Transverse colon (tissue), 4 donors: ENCODE measurements around the gene SPTB. TPM values are rescaled to one million over a fixed set of nuclear protein-coding genes. Genes with fewer than 3 reads are reported as not detected.

Experiments used
- DNase-seq: peaks from one replicate; pipeline ENCODE4 v3.0.0-alpha.2; 2019
- H3K27ac ChIP-seq, 4 donors: fragments of 200-600 bp; sonication (generic); 2 replicates each; pipeline ENCODE4 v1.5.1; 2016 to 2018; ENCODE audit warnings: inconsistent platforms in 4 of 4
- H3K27me3 ChIP-seq: fragments of 200-600 bp; sonication (generic); 2 replicates; pipeline ENCODE4 v1.5.1; 2017; ENCODE audit warnings: inconsistent platforms
- H3K36me3 ChIP-seq, 4 donors: fragments of 200-600 bp; sonication (generic); 2 replicates each; pipeline ENCODE4 v1.5.1; 2017 to 2019; ENCODE audit warnings: inconsistent platforms in 4 of 4
- H3K4me1 ChIP-seq, 4 donors: fragments of 200-600 bp; sonication (generic); 2 replicates each; pipeline ENCODE4 v1.5.1; 2017 to 2020; ENCODE audit warnings: inconsistent platforms in 4 of 4
- H3K4me3 ChIP-seq, 4 donors: fragments of 200-600 bp; sonication (generic); 1 replicate in 1 of 4; 2 replicates in 3 of 4; pipeline versions ENCODE4 v1.5.1 to v1.6.1; 2017 to 2019; ENCODE audit warnings: inconsistent platforms in 4 of 4
- H3K9me3 ChIP-seq, 2 donors: fragments of 200-600 bp; sonication (generic); 2 replicates each; pipeline ENCODE4 v1.5.1; 2017 to 2019; ENCODE audit warnings: inconsistent platforms in 2 of 2
- EP300 ChIP-seq: sonication (generic); formaldehyde crosslinking; IDR thresholded peaks from one replicate; pipeline ENCODE4 v1.6.1; 2017; ENCODE audit warnings: antibody characterized with exemption, low read depth
- POLR2A ChIP-seq: fragments of 450-650 bp; IDR thresholded peaks from one replicate; pipeline ENCODE4 v1.6.1; 2016; ENCODE audit warnings: antibody characterized with exemption, mild to moderate bottlenecking, moderate library complexity
- POLR2AphosphoS5 ChIP-seq, 3 donors: sonication (generic); formaldehyde crosslinking; IDR thresholded peaks; one replicate each; pipeline ENCODE4 v1.6.1; 2016; ENCODE audit warnings: antibody characterized with exemption in 3 of 3
- WGBS, 2 donors: methylation state at CpG; one replicate each; pipeline ENCODE4 v1.1.5; 2018; ENCODE audit warnings: low coverage in 1 of 2; 5-methylcytosine and 5-hydroxymethylcytosine counted together
- in situ Hi-C, 4 donors: fragments of 200-750 bp; cut with MboI; loops; one replicate each; pipeline versions ENCODE4 v1.15.0 to v1.15.1; 2017; ENCODE audit warnings: low sequenced_read_pairs in 3 of 4, low pct_ligation_motif_present in 1 of 4, low pct_unique_long_range_greater_than_20kb in 1 of 4
- intact Hi-C: fragments of 100-400 bp; cut with DNase I; formaldehyde crosslinking; loops from one replicate; pipeline ENCODE4 v1.15.1; 2023; ENCODE audit warnings: low total_unique reads
- total RNA-seq, 4 donors: library from RNA; depleted of rRNA; stranded (reverse); fragments of >200 nt; gene quantifications; one replicate each; pipeline ENCODE4 v1.1.0, GENCODE V29; 2016
- TF ChIP-seq, protein P1 (sequence below), 5 experiments: fragments of 200-600 bp in 3 of 5; fragments of 450-650 bp in 2 of 5; sonication (generic) in 3 of 5; IDR thresholded peaks; 1 replicate in 2 of 5; 2 replicates in 3 of 5; pipeline ENCODE4 v1.5.1; 2016 to 2017; ENCODE audit warnings: antibody characterized with exemption in 5 of 5, inconsistent platforms in 3 of 5, mild to moderate bottlenecking in 2 of 5, moderate library complexity in 1 of 5

Gene SPTB
- total RNA-seq, 4 donors from 2014 or later = 0.20 to 0.96 (median 0.58) TPM

DNA sequence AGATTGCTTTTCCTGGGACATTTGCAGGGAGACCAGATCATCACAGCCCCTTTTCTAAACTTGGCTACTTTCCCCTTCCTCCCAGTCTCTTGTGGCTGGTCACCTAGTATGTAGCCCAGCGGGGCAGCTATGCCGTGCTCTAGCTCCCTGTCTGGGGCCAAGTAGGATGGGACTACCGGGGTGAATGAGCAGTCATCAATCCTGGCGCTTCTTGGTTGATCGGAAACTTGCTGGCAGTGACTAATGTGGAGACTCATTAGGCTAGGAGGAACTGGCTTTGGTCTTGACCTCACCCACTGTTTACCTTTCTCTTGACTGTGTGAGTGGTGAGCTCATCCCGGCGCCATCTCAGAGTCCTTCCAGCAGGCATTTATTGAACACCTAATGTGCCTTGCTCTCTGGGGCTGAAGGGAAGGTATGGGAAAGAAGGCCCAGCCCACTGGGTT is 159.6 kb downstream of the SPTB start:
- H3K4me1 ChIP-seq = peaks cover 80 to 99% (median 95%) of the 10 kb centered on the region in 4 donors
- H3K36me3 ChIP-seq = no peaks in the 10 kb centered on the region
- no peaks in the 10 kb centered on the region for H3K9me3 ChIP-seq
- in situ Hi-C loops (no loop called here), intact Hi-C loops (no loop called here)
- WGBS, 2 donors = 36% methylated on average over 7 of the region's 7 CpGs; no CpG with 5 or more reads in 1 of the 2 donors
- H3K27ac ChIP-seq = peak overlapping the region; percentile 86 to 91 (median 88)
- no peak for TF ChIP-seq EP300
- TF ChIP-seq POLR2A = peak; percentile 66
- TF ChIP-seq, protein P1, sequence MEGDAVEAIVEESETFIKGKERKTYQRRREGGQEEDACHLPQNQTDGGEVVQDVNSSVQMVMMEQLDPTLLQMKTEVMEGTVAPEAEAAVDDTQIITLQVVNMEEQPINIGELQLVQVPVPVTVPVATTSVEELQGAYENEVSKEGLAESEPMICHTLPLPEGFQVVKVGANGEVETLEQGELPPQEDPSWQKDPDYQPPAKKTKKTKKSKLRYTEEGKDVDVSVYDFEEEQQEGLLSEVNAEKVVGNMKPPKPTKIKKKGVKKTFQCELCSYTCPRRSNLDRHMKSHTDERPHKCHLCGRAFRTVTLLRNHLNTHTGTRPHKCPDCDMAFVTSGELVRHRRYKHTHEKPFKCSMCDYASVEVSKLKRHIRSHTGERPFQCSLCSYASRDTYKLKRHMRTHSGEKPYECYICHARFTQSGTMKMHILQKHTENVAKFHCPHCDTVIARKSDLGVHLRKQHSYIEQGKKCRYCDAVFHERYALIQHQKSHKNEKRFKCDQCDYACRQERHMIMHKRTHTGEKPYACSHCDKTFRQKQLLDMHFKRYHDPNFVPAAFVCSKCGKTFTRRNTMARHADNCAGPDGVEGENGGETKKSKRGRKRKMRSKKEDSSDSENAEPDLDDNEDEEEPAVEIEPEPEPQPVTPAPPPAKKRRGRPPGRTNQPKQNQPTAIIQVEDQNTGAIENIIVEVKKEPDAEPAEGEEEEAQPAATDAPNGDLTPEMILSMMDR (IDR thresholded peaks at IDR 0.05) = no peak
- TF ChIP-seq POLR2AphosphoS5 (IDR thresholded peaks at IDR 0.05) = peak in 2 of 3 donors; percentile 68 to 74
- peak; percentile 81 for DNase-seq
- no peaks in the 10 kb centered on the region for H3K27me3 ChIP-seq
- H3K4me3 ChIP-seq = peak overlapping the region in 1 of 4 donors; percentile 4

DNA sequence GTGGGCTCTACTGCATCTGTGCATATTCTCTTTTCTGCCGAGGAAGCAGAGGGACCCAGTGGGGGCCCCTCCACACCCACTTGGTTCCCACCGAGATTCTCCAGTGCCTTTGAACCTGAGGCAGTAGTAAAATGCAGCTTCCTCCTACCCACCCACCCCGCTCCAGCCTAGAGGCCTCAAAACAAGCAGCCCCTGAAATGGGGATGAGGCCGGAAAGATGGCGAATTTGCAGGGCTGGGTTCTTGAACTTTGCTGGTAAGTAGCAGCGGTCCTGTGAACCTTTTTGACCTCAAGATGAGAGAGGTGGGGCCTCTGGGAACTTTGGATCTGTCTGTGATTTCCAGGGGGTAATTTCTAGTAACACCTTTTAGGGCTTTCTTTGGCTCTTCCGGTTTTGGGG is 160.1 kb downstream of the SPTB start:
- H3K36me3 ChIP-seq = no peaks in the 10 kb centered on the region
- no peaks in the 10 kb centered on the region for H3K9me3 ChIP-seq
- no peaks in the 10 kb centered on the region for H3K27me3 ChIP-seq
- in situ Hi-C loops = no loop called here
- peak overlapping the region; percentile 86 to 91 (median 88) for H3K27ac ChIP-seq
- WGBS, 2 donors = 50% methylated on average over 7 of the region's 7 CpGs; no CpG with 5 or more reads in 1 of the 2 donors
- no peak overlapping the region for H3K4me3 ChIP-seq
- intact Hi-C loops = no loop called here
- TF ChIP-seq POLR2AphosphoS5 (IDR thresholded peaks at IDR 0.05) = no peak
- TF ChIP-seq, protein P1 (IDR thresholded peaks at IDR 0.05) = no peak
- no peak for TF ChIP-seq EP300
- no peak for TF ChIP-seq POLR2A
- DNase-seq = no peak
- peaks cover 75 to 98% (median 92%) of the 10 kb centered on the region in 4 donors for H3K4me1 ChIP-seq

DNA sequence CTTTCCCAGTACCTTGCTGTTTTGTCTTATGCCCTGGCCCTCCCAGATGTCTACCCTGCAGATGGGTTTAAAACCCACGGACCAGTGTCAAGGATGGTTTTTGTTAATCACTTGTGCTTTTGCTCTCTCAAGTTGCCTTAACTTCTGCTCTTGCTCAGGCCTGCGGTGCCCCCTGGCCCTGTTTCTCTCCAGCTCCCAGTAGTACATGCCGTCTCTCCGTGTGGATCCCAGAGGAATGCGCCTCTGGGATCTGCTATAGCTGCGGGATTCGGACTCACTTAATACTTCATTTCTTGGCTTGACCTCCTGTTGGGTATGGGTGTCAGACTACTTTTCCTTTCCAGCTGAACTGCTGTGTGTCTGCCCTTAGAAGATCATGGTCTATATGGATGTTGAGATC is 160.9 kb downstream of the SPTB start:
- Histone ChIP-seq H3K27me3 (no peaks in the 10 kb centered on the region), H3K9me3 (peaks cover 0 to under 1% of the 10 kb centered on the region in 2 donors), H3K27ac (peak overlapping the region; percentile 86 to 91 (median 88)), H3K36me3 (no peaks in the 10 kb centered on the region), H3K4me1 (peaks cover 67 to 95% (median 87%) of the 10 kb centered on the region in 4 donors), H3K4me3 (no peak overlapping the region)
- TF ChIP-seq POLR2AphosphoS5 (IDR thresholded peaks at IDR 0.05) = peak in 1 of 3 donors; percentile 20
- TF ChIP-seq, protein P1 (IDR thresholded peaks at IDR 0.05) = no peak
- no peak for TF ChIP-seq POLR2A
- peak; percentile 8 for TF ChIP-seq EP300
- no peak for DNase-seq
- intact Hi-C loops (no loop called here), in situ Hi-C loops (no loop called here)
- WGBS, 2 donors = 79 to 93% methylated on average over 3 to 7 of the region's 7 CpGs

GRCh38 chr14:64717870-64718269 is 161.8 kb downstream of the SPTB start:
- WGBS, 2 donors = 18% methylated on average over 6 of the region's 6 CpGs; no CpG with 5 or more reads in 1 of the 2 donors
- intact Hi-C loops = no loop called here

More at GRCh38 chr14:64717870-64718269, 161.8 kb downstream of the SPTB start:
- Histone ChIP-seq H3K27me3 (no peaks in the 10 kb centered on the region), H3K27ac (peak overlapping the region; percentile 86 to 91 (median 88)), H3K9me3 (peaks cover 0 to 6% of the 10 kb centered on the region in 2 donors), H3K36me3 (no peaks in the 10 kb centered on the region), H3K4me3 (no peak overlapping the region), H3K4me1 (peaks cover 58 to 86% (median 79%) of the 10 kb centered on the region in 4 donors)
- TF ChIP-seq, protein P1 (IDR thresholded peaks at IDR 0.05) = no peak
- TF ChIP-seq POLR2AphosphoS5 (IDR thresholded peaks at IDR 0.05) = peak in 2 of 3 donors; percentile 14 to 18
- no peak for TF ChIP-seq EP300
- TF ChIP-seq POLR2A = no peak
- in situ Hi-C loops = no loop called here
- DNase-seq = no peak
